ENCODE measurements around the gene CEP250.
"Not testable (repeated sequence)": the region's sequence is repeated elsewhere in the genome, so short reads cannot be mapped to it uniquely, and the experiment has no call there.

Gene CEP250

GRCh38 chr20:35552914-35553313 lies 97.5 kb downstream of the CEP250 start:
- no peaks in the 10 kb centered on the region for H3K27me3 ChIP-seq (ENCODE audit: insufficient read depth, poor library complexity, severe bottlenecking)
- no peak overlapping the region for H3K27ac ChIP-seq (replicated peaks)
- DNase-seq (ENCODE audit: low read depth in 1 of 2, low spot score in 1 of 2), result no peak
- H3K4me3 ChIP-seq (replicated peaks; ENCODE audit: insufficient read depth, low read length), result no peak overlapping the region
- TF ChIP-seq SPI1 (IDR thresholded peaks at IDR 0.05; ENCODE audit: borderline replicate concordance, low read depth) (no peak), CTCF (IDR thresholded peaks at IDR 0.05; ENCODE audit: insufficient read depth, low read length) (no peak), GABPA (IDR thresholded peaks at IDR 0.05; ENCODE audit: low read depth) (no peak), POLR2AphosphoS5 (IDR thresholded peaks at IDR 0.05; ENCODE audit: low read depth) (no peak)
- TF ChIP-seq, protein P1, sequence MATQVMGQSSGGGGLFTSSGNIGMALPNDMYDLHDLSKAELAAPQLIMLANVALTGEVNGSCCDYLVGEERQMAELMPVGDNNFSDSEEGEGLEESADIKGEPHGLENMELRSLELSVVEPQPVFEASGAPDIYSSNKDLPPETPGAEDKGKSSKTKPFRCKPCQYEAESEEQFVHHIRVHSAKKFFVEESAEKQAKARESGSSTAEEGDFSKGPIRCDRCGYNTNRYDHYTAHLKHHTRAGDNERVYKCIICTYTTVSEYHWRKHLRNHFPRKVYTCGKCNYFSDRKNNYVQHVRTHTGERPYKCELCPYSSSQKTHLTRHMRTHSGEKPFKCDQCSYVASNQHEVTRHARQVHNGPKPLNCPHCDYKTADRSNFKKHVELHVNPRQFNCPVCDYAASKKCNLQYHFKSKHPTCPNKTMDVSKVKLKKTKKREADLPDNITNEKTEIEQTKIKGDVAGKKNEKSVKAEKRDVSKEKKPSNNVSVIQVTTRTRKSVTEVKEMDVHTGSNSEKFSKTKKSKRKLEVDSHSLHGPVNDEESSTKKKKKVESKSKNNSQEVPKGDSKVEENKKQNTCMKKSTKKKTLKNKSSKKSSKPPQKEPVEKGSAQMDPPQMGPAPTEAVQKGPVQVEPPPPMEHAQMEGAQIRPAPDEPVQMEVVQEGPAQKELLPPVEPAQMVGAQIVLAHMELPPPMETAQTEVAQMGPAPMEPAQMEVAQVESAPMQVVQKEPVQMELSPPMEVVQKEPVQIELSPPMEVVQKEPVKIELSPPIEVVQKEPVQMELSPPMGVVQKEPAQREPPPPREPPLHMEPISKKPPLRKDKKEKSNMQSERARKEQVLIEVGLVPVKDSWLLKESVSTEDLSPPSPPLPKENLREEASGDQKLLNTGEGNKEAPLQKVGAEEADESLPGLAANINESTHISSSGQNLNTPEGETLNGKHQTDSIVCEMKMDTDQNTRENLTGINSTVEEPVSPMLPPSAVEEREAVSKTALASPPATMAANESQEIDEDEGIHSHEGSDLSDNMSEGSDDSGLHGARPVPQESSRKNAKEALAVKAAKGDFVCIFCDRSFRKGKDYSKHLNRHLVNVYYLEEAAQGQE (IDR thresholded peaks at IDR 0.05; ENCODE audit: insufficient replicate concordance, low read depth), result no peak

DNA sequence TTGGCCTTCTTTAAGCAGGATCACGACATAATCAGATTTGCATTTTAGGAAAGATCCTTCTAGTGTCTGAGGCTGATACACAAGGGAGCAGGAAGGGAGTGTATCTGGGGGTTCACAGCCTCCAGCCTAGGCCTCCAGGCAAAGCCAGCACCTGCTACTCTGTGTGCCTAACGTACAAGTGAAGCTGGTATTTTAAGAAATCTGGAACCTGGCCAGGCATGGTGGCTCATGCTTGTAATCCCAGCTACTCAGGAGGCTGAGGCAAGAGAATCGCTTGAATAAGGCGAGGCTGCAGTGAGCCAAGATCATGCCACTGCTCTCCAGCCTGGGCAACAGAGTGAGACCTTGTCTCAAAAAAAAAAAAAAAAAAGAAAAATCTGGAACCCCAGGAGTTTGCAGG lies 100.1 kb downstream of the CEP250 start:
- H3K27me3 ChIP-seq (ENCODE audit: insufficient read depth, poor library complexity, severe bottlenecking); DNase-seq (ENCODE audit: low read depth in 1 of 2, low spot score in 1 of 2); H3K4me3 ChIP-seq (replicated peaks; ENCODE audit: insufficient read depth, low read length); H3K27ac ChIP-seq (replicated peaks): not testable (repeated sequence)

GRCh38 chr20:35555951-35556645 lies 100.7 kb downstream of the CEP250 start:
- H3K27ac ChIP-seq (replicated peaks), result no peak overlapping the region
- no peaks in the 10 kb centered on the region for H3K27me3 ChIP-seq (ENCODE audit: insufficient read depth, poor library complexity, severe bottlenecking)
- no peak for TF ChIP-seq SPI1 (IDR thresholded peaks at IDR 0.05; ENCODE audit: borderline replicate concordance, low read depth)
- TF ChIP-seq, protein P1 (IDR thresholded peaks at IDR 0.05; ENCODE audit: insufficient replicate concordance, low read depth), result no peak
- no peak overlapping the region for H3K4me3 ChIP-seq (replicated peaks; ENCODE audit: insufficient read depth, low read length)
- DNase-seq (ENCODE audit: low read depth in 1 of 2, low spot score in 1 of 2), result no peak

DNA sequence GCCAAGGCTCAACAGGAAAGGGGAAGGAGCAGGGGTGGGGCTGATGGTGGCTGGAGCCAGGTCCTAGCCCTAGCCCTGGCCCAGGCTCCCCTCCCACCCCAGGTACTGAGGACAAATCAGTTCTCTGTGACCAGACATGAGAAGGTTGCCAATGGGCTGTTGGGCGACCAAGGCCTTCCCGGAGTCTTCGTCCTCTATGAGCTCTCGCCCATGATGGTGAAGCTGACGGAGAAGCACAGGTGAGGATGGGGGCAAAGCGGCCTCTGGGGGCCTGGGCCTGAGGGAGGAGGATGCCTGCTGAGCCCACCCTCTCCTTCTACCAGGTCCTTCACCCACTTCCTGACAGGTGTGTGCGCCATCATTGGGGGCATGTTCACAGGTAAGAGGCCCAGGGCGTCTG lies 101.5 kb downstream of the CEP250 start:
- Histone ChIP-seq H3K27ac (replicated peaks) (no peak overlapping the region), H3K4me3 (replicated peaks; ENCODE audit: insufficient read depth, low read length) (no peak overlapping the region), H3K27me3 (ENCODE audit: insufficient read depth, poor library complexity, severe bottlenecking) (no peaks in the 10 kb centered on the region)
- TF ChIP-seq, protein P1 (IDR thresholded peaks at IDR 0.05; ENCODE audit: insufficient replicate concordance, low read depth), result no peak
- TF ChIP-seq SPI1 (IDR thresholded peaks at IDR 0.05; ENCODE audit: borderline replicate concordance, low read depth) (no peak), POLR2AphosphoS5 (IDR thresholded peaks at IDR 0.05; ENCODE audit: low read depth) (no peak), CTCF (IDR thresholded peaks at IDR 0.05; ENCODE audit: insufficient read depth, low read length) (no peak), GABPA (IDR thresholded peaks at IDR 0.05; ENCODE audit: low read depth) (no peak)
- no peak for DNase-seq (ENCODE audit: low read depth in 1 of 2, low spot score in 1 of 2)

Data from HL-60 (cell line).